ENCODE measurements around the gene ZNF319. TPM values are rescaled to one million over a fixed set of nuclear protein-coding genes. Genes with fewer than 3 reads are reported as not detected.

ZNF319 gene
- polyA plus RNA-seq, 1 donor (not counting 4 experiments of a cell fraction or from before 2014, with no cell fraction given): 3.3 TPM

DNA sequence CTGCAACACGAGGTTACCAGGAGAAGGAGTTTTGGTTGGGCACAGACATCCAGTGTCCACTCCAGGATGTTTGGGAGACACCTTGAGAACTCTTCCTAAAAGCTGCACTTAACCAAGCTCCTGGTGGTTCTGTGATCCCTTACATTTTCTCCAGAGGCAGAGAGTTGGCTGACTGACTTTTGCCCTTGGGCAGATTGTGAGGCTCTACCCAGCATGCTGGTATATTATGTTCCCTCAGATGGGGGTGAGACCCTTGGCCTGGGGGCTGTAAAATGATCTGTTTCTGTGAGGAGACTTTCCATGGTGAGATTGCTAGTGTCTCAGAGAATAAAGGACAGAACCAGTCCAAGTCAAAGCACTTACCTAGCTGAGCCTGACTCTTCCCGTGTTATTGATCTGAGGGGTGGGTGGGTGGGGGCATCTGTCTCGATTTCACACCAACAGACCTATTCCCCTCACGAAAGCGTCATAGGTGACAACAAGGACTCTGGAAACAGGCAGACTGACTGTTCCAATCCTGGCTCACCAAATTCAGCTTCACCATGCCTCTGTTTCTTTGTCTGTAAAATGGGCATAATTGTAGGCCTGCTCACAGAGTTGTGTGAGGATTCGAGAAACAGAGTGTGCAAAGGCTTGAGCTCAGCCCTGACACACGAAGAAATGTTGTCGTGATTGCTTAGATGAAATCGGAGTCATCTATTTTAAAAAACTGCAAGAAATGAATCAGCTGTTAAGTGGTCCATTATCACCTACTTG lies 12.9 kb upstream of the ZNF319 start:
- Histone ChIP-seq H3K9me3 (ENCODE audit: control insufficient read depth, low read depth, low read length) (no peaks in the 10 kb centered on the region), H3K36me3 (ENCODE audit: control insufficient read depth in 2 of 2, extremely low read depth in 1 of 2, insufficient read depth in 2 of 2, low read length in 2 of 2) (peaks cover 19 to 30% of the 10 kb centered on the region in 2 experiments), H3K27me3 (ENCODE audit: control insufficient read depth, extremely low read depth, insufficient read depth, low read length) (no peaks in the 10 kb centered on the region), H4K20me1 (ENCODE audit: control insufficient read depth, extremely low read depth, insufficient read depth, low read length) (peaks cover 2% of the 10 kb centered on the region), H3K4me2 (ENCODE audit: control insufficient read depth, extremely low read depth, insufficient read depth, low read depth, low read length) (no peak overlapping the region), H3K79me2 (ENCODE audit: control insufficient read depth, insufficient read depth, low read length) (peaks cover 4% of the 10 kb centered on the region), H3K4me3 (ENCODE audit: control insufficient read depth in 2 of 3, extremely low read depth in 1 of 3, insufficient read depth in 2 of 3, low read depth in 1 of 3, low read length in 3 of 3) (no peak overlapping the region), H3K4me1 (ENCODE audit: control insufficient read depth, extremely low read depth, insufficient read depth, low read length) (no peaks in the 10 kb centered on the region), H3K9me1 (ENCODE audit: control insufficient read depth, extremely low read depth, insufficient read depth, low read length) (peaks cover 3% of the 10 kb centered on the region), H3K27ac (ENCODE audit: control insufficient read depth, insufficient read depth, low read length) (no peak overlapping the region), H3K9ac (ENCODE audit: control insufficient read depth, extremely low read depth, insufficient read depth, low read length) (no peak overlapping the region), H2AFZ (ENCODE audit: control insufficient read depth, low read length) (no peak overlapping the region)
- DNase-seq (ENCODE audit: low read depth, low spot score) (no peak), FAIRE-seq (no peak)
- TF ChIP-seq EZH2 (IDR thresholded peaks at IDR 0.05; ENCODE audit: low read length): no peak
- TF ChIP-seq, protein P1, sequence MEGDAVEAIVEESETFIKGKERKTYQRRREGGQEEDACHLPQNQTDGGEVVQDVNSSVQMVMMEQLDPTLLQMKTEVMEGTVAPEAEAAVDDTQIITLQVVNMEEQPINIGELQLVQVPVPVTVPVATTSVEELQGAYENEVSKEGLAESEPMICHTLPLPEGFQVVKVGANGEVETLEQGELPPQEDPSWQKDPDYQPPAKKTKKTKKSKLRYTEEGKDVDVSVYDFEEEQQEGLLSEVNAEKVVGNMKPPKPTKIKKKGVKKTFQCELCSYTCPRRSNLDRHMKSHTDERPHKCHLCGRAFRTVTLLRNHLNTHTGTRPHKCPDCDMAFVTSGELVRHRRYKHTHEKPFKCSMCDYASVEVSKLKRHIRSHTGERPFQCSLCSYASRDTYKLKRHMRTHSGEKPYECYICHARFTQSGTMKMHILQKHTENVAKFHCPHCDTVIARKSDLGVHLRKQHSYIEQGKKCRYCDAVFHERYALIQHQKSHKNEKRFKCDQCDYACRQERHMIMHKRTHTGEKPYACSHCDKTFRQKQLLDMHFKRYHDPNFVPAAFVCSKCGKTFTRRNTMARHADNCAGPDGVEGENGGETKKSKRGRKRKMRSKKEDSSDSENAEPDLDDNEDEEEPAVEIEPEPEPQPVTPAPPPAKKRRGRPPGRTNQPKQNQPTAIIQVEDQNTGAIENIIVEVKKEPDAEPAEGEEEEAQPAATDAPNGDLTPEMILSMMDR (optimal IDR thresholded peaks at IDR 0.05 in 1 of 3, IDR thresholded peaks at IDR 0.05 in 1 of 3, conservative IDR thresholded peaks at IDR 0.05 in 1 of 3; ENCODE audit: extremely low read depth in 1 of 3, insufficient read depth in 2 of 3, low read length in 3 of 3): no peak
- dilution Hi-C loops (cut with MboI; ENCODE audit: extremely low pct_ligation_motif_present, low sequenced_read_pairs): no loop called here

DNA sequence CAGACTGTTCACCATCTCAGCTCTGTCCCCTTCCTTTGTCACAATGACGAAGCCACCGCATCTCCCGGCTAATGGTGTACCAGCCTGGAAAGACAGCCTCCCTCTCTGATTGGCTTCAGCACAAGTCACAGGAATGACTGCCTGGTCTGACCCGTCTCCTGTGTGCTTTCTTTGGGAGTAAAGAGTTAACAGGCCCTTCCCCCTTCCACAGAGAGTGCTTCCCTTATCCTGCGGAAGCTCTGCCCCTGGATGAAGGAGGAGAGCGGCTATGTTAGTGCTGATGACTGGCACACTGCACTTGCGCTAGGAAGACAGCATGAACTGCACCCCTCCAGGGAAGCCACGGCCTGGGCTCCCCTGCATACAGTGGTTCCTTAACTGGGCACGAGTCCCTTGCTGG lies 12.0 kb upstream of the ZNF319 start:
- no peak overlapping the region for H3K27ac ChIP-seq (ENCODE audit: control insufficient read depth, insufficient read depth, low read length)
- DNase-seq (ENCODE audit: low read depth, low spot score): no peak
- peaks cover 5% of the 10 kb centered on the region for H3K79me2 ChIP-seq (ENCODE audit: control insufficient read depth, insufficient read depth, low read length)
- peaks cover 3% of the 10 kb centered on the region for H3K9me1 ChIP-seq (ENCODE audit: control insufficient read depth, extremely low read depth, insufficient read depth, low read length)
- no peak overlapping the region for H2AFZ ChIP-seq (ENCODE audit: control insufficient read depth, low read length)
- no peaks in the 10 kb centered on the region for H3K27me3 ChIP-seq (ENCODE audit: control insufficient read depth, extremely low read depth, insufficient read depth, low read length)
- dilution Hi-C loops (cut with MboI; ENCODE audit: extremely low pct_ligation_motif_present, low sequenced_read_pairs): no loop called here
- FAIRE-seq: no peak
- peaks cover 2% of the 10 kb centered on the region for H4K20me1 ChIP-seq (ENCODE audit: control insufficient read depth, extremely low read depth, insufficient read depth, low read length)
- TF ChIP-seq, protein P1 (optimal IDR thresholded peaks at IDR 0.05 in 1 of 3, IDR thresholded peaks at IDR 0.05 in 1 of 3, conservative IDR thresholded peaks at IDR 0.05 in 1 of 3; ENCODE audit: extremely low read depth in 1 of 3, insufficient read depth in 2 of 3, low read length in 3 of 3): no peak
- no peak for TF ChIP-seq EZH2 (IDR thresholded peaks at IDR 0.05; ENCODE audit: low read length)
- no peaks in the 10 kb centered on the region for H3K4me1 ChIP-seq (ENCODE audit: control insufficient read depth, extremely low read depth, insufficient read depth, low read length)
- H3K4me2 ChIP-seq (ENCODE audit: control insufficient read depth, extremely low read depth, insufficient read depth, low read depth, low read length): no peak overlapping the region
- H3K36me3 ChIP-seq (ENCODE audit: control insufficient read depth in 2 of 2, extremely low read depth in 1 of 2, insufficient read depth in 2 of 2, low read length in 2 of 2): peaks cover 18 to 29% of the 10 kb centered on the region in 2 experiments
- no peak overlapping the region for H3K9ac ChIP-seq (ENCODE audit: control insufficient read depth, extremely low read depth, insufficient read depth, low read length)
- H3K9me3 ChIP-seq (ENCODE audit: control insufficient read depth, low read depth, low read length): no peaks in the 10 kb centered on the region
- no peak overlapping the region for H3K4me3 ChIP-seq (ENCODE audit: control insufficient read depth in 2 of 3, extremely low read depth in 1 of 3, insufficient read depth in 2 of 3, low read depth in 1 of 3, low read length in 3 of 3)

Data from keratinocyte (primary cell).